Activated T-helper 17 cell treated with anti-CD3 and anti-CD28 coated beads, Interleukin-2, amount 50 U/mL, for 72 hours (primary cell): ENCODE results near the gene TTLL11. TPM values are rescaled to one million over a fixed set of nuclear protein-coding genes. Genes with fewer than 3 reads are reported as not detected.

Experiments
- ATAC-seq: fragments of 150-1000 bp; cut with Tn5 transposase; replicated peaks from 2 replicates; pipeline ENCODE4 v1.10.0; 2021; ENCODE audit warnings: mild to moderate bottlenecking, moderate library complexity
- H3K27ac Mint-ChIP-seq: one replicate; pipeline ENCODE4 v1.8.0; 2022; ENCODE audit warnings: mixed read lengths
- H3K27me3 Mint-ChIP-seq: one replicate; pipeline ENCODE4 v1.8.0; 2022; ENCODE audit warnings: mixed read lengths
- H3K36me3 Mint-ChIP-seq: one replicate; pipeline ENCODE4 v1.8.0; 2022; ENCODE audit warnings: low read depth, mild to moderate bottlenecking, mixed read lengths
- H3K4me1 Mint-ChIP-seq: one replicate; pipeline ENCODE4 v1.8.0; 2022; ENCODE audit warnings: mixed read lengths
- H3K4me3 Mint-ChIP-seq: one replicate; pipeline ENCODE4 v1.8.0; 2022; ENCODE audit warnings: mild to moderate bottlenecking, mixed read lengths
- H3K9me3 Mint-ChIP-seq: one replicate; pipeline ENCODE4 v1.8.0; 2022; ENCODE audit warnings: mixed read lengths
- total RNA-seq, 2 donors: library from RNA; stranded (reverse); gene quantifications; one replicate each; pipeline ENCODE4 v1.2.3, GENCODE V29; 2022

TTLL11 gene
- total RNA-seq, 2 donors from 2014 or later, result 2.6 to 3.9 TPM

DNA sequence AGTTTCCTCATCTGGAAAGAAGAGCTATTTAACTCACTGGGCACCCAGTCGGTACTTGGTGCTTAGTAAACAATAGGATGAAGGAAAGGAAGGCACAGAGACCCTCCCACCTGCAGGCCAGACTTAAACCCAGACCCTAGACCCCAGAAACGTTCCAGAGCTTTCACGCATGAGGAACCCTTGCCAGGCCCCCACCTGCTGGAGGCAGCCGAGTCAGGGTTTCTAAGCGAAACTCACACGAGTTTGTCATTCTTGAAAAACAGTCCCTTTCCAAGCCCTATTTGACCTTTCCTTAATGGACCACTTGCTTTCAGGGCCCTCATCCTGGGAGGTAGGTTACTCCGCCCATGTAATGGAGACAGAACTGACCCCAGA, 35.8 kb upstream of the TTLL11 start:
- peaks cover 22% of the 10 kb centered on the region for H3K27me3 Mint-ChIP-seq
- peaks cover 5% of the 10 kb centered on the region for H3K36me3 Mint-ChIP-seq
- peaks cover 11% of the 10 kb centered on the region for H3K4me1 Mint-ChIP-seq
- no peak for ATAC-seq
- no peak overlapping the region for H3K4me3 Mint-ChIP-seq
- H3K9me3 Mint-ChIP-seq, result no peaks in the 10 kb centered on the region
- H3K27ac Mint-ChIP-seq, result no peak overlapping the region

DNA sequence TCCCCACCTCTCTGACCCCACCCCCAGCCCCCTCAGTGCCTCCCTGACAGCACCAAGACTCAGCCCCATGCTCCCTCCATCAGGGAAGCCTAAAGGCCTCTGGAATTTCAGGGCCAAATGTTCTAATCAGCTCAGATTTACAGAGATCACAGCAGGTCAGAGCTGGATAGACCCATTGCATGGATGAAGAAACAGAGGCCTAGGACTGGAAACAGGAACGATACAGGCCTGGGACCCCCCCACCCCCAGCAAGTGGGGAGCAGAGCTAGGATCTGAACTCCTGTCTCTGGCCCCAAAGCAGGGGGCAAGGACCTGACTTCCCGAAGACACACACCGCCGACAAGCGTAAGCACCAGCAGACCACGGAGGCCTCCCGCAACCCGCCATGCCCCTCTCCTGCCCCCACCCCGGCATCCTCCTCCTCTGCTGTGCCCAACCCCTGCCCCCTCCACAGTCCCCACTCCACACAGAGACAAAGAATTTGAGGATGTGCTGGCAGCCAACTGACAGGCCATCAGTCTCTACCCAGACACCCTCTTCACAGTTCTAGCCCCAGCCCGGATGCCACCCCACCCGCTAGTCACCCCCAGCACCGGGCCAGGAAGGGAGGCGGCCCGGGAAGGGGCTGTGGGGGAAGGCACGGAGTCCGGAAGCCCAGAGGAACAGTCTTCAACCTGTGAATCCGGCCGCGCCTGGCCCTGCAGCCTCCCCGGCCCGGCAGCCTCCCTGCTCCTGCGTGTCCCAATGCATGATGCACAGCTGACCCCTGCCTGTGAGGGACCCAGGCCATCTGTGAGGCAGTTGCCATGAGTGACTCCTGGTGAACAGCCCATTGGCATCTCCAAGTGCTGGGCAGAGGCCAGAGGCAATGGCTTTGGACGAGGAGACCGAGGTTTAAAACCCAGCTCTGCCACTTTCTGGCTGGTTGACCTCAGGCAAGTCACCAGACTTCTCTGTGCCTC, 35.2 kb upstream of the TTLL11 start:
- Mint-ChIP-seq H3K27ac (no peak overlapping the region), H3K36me3 (peaks cover 5% of the 10 kb centered on the region), H3K9me3 (no peaks in the 10 kb centered on the region), H3K4me1 (peaks cover 11% of the 10 kb centered on the region), H3K4me3 (no peak overlapping the region), H3K27me3 (peaks cover 22% of the 10 kb centered on the region)
- ATAC-seq, result no peak

DNA sequence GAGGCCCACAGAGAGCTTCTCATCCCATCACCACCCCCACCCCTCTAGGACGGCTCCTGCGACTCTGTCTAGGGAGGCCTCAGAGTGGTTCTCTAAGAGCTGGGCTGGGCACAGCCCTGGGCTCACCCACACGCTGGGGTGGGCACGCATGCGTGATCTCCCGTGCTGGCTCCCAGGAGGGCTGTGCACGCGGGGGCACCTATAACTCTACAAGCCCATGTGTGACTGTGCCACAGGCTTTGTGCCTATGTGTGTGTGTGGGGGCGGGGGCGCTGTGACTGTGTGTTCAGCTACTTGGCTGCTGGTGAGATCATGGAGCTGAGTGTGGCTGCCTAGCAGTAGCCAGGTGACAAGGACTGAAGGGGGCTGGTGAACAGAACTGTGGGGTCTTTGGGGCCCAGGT, 34.3 kb upstream of the TTLL11 start:
- Mint-ChIP-seq H3K27me3 (peaks cover 22% of the 10 kb centered on the region), H3K9me3 (no peaks in the 10 kb centered on the region), H3K4me3 (no peak overlapping the region), H3K36me3 (peaks cover 5% of the 10 kb centered on the region), H3K4me1 (peaks cover 11% of the 10 kb centered on the region), H3K27ac (no peak overlapping the region)
- ATAC-seq, result no peak

DNA sequence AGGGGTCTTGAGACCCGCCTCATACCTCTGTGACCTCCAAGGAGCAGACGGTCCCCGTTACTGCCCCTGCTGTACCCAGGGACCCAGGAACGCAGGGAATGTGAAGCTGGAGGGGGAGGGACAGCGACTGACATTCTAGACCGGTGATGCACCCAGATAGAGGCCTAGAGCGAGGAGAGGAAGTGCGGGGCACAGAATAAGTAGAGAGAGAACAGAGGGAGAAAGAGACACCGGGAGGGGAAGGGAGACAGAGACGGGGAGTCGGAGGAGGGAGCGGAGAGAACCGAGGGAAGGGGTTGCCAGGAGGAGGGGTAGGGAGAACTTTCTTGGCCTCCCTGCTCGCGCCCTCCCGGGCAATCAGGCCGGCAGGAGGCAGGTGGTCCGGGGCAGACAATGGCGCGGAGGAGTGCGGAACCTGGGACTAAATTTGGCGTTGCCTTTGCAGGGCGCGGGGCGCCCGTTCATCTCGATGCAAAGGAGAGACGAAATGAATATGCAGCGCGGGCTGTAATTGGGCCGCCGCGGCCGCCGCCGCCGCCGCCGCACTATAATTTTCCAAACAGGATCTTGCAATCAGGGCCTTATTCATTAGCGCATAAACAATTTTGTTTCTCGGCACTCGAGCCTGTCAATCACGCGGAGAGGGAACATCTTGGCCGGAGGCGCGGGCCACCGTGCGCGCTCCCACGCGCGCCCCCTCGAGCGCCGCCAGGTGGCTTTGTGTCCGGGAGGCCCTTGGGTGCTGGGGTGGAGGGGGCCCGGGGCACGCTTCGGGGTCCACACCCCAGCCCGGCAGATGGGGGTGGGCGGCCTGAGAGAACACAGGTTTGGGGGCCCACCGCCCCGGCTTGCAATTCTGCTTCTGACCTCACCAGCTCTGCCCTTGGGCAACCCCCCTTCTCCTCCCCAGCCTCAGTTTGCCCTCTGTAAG, 33.5 kb upstream of the TTLL11 start:
- H3K9me3 Mint-ChIP-seq, result no peaks in the 10 kb centered on the region
- H3K4me3 Mint-ChIP-seq, result peak overlapping the region; percentile 55
- ATAC-seq, result no peak
- H3K27me3 Mint-ChIP-seq, result peaks cover 20% of the 10 kb centered on the region
- H3K36me3 Mint-ChIP-seq, result peaks cover 5% of the 10 kb centered on the region
- H3K27ac Mint-ChIP-seq, result no peak overlapping the region
- peaks cover 11% of the 10 kb centered on the region for H3K4me1 Mint-ChIP-seq

DNA sequence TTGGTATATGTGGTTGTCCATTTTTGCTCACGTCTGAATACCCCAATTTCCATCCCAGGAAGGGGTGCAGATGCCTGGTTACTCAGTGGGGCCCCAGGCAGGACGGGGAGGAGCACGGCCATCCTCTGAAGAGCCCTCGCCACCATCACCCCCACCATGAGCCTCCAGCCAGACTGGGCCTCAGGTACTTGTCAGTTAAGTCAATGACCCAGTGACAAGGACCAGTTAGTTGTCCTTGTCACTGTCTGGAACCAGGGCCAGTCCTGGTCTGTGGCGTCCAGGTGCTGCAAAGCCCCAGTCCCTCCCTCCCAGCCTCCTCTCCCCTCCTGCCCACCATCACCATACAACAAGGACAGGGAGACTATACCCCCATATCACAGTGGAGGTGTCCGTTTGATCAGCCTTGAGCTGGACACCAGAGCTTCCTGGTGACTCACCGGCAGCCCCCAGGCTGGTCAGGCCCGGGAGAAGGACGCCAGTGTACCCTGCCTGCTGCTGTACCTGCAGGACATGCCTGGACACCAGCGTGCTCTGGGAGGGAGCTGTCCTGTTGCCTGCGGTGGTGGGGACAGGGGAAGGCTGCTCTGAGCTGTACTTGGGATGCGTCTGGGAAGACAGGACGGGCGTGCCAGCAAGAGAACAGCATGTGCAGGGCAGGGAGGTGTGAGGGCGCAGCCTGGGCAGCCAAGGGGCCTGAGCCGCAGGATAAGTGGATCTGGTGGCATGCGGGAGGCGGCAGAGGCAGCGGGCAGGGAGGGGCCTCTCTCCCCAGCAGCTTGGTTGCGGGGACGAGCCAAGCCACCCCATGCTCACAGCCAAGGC, 32.6 kb upstream of the TTLL11 start:
- H3K4me3 Mint-ChIP-seq, result peak overlapping the region; percentile 55
- H3K27me3 Mint-ChIP-seq, result peaks cover 20% of the 10 kb centered on the region
- peak; percentile 3 for ATAC-seq
- no peaks in the 10 kb centered on the region for H3K9me3 Mint-ChIP-seq
- H3K27ac Mint-ChIP-seq, result no peak overlapping the region
- H3K4me1 Mint-ChIP-seq, result peaks cover 11% of the 10 kb centered on the region
- peaks cover 5% of the 10 kb centered on the region for H3K36me3 Mint-ChIP-seq

DNA sequence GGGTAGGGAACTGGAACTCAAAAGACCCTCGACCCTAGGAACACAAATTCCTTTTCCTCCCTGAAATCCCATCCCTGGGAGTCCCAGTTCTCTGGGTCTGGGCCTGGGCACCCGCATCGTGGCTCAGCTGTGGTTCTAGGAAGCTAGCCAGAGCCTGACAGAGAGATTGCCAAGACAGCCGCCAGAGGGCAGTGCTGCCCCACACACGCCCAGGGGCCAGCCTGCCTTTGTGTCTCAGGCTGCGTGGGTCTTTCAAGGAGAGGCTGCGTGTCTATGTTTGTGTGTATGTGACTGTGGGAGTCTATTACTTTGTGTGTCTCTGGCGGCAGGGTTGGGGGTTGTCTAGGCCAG, 32.0 kb upstream of the TTLL11 start:
- peaks cover 5% of the 10 kb centered on the region for H3K36me3 Mint-ChIP-seq
- peak; percentile 85 for ATAC-seq
- peak overlapping the region; percentile 37 for H3K27ac Mint-ChIP-seq
- peaks cover 20% of the 10 kb centered on the region for H3K27me3 Mint-ChIP-seq
- H3K9me3 Mint-ChIP-seq, result no peaks in the 10 kb centered on the region
- H3K4me3 Mint-ChIP-seq, result peak overlapping the region; percentile 55
- H3K4me1 Mint-ChIP-seq, result peaks cover 11% of the 10 kb centered on the region

DNA sequence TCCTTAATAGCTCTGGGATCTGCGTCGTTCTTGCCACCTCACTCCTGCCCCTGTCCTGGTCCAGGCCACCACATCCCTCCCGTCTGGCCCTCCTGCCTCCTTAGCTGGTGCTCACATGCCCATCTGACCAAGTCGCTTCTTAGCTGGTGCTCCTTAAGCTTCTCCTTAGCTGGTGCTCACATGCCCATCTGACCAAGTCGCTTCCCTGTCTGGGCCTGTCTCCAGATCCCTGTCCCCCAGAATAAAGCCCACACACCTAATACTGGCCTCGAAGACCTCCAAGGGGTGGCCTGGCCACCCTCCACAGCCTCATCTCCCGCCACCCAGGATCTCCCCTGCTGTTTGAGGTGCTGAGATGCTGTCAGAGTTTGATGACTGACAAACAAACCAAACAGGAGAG, 31.4 kb upstream of the TTLL11 start:
- peaks cover 20% of the 10 kb centered on the region for H3K27me3 Mint-ChIP-seq
- peaks cover 11% of the 10 kb centered on the region for H3K4me1 Mint-ChIP-seq
- H3K36me3 Mint-ChIP-seq, result peaks cover 5% of the 10 kb centered on the region
- H3K9me3 Mint-ChIP-seq, result no peaks in the 10 kb centered on the region
- H3K4me3 Mint-ChIP-seq, result no peak overlapping the region
- ATAC-seq, result no peak
- peak overlapping the region; percentile 37 for H3K27ac Mint-ChIP-seq

DNA sequence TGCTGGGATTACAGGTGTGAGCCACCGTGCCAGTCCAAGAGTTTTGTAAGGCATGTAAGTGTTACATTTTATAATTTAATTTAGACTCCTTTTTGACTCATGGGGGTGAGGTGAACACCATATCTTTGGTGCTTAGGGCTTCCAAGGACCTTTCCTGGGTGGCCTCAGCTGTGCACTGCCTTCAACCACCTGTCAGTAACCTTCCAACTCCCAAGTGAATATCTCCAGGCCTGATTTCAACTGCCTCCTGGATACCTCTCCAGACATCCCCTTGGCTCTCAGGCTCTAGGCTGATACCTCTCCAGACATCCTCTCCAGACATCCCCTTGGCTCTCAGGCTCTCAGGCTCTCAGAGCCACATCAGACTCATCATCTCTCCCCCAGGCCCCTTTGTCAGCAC, 30.9 kb upstream of the TTLL11 start:
- Mint-ChIP-seq H3K36me3 (peaks cover 5% of the 10 kb centered on the region), H3K9me3 (no peaks in the 10 kb centered on the region)

DNA sequence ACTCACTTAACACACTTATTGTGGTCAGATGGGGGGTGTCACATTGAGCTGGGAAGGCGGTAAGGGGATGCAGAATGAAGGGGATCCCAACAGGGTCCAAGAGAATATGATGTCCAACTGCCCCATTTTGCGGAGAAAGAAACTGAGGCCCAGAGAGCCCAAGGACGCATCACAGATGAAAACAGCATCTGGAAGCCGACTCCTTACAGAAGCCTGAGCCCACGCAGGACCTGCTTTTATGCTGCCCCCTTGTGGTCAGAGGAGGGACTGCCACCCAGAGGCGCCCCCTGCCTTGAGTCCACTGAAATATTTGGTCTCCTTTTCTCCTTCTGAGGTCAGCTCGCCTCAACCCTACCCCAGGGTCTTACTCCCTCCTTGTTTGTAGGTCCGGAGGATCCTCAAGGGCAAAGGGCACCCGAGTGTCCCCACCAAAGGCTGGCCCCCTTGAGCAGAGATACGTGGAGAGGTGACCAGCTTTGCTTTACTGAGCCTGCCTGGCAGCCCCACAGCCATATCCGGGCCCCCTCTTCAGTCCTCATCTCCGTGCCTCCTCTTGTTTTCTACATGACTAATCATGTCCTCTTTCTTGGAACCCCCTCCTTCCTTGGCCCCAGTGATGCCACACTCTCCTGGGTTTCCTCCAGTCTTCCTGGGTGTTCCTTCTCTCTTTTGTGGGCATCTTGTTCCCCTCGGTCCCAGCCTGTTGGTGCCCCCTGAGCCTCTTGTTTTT, 30.0 kb upstream of the TTLL11 start:
- Mint-ChIP-seq H3K36me3 (peaks cover 5% of the 10 kb centered on the region), H3K27me3 (peaks cover 20% of the 10 kb centered on the region), H3K4me1 (peaks cover 11% of the 10 kb centered on the region), H3K9me3 (no peaks in the 10 kb centered on the region), H3K4me3 (no peak overlapping the region), H3K27ac (no peak overlapping the region)
- peak; percentile 59 for ATAC-seq

More for the DNA sequence above, 30.9 kb upstream of the TTLL11 start:
- Mint-ChIP-seq H3K4me1 (peaks cover 11% of the 10 kb centered on the region), H3K27me3 (peaks cover 20% of the 10 kb centered on the region), H3K4me3 (no peak overlapping the region), H3K27ac (peak overlapping the region; percentile 37)
- no peak for ATAC-seq

DNA sequence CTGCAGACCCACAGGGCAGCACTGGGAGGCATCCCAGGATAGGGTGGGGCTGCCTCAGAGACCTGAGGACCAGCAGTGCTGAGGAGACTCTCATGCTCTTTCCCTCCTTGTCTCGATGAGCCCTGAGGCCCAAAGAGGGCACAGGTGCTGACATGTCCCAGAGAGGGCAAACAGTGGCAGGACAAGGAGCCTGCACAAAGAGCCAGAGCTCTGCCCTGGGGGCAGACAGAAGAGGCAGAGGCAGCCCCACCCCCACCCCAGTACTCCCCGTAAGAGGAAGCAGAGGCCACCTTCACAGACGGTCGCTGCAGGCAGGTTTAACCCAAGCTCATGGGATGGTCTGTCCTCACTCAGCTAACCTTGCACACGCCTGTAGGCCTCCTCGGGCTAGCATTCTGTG, 29.4 kb upstream of the TTLL11 start:
- Mint-ChIP-seq H3K4me1 (peaks cover 11% of the 10 kb centered on the region), H3K4me3 (no peak overlapping the region), H3K9me3 (no peaks in the 10 kb centered on the region), H3K27ac (no peak overlapping the region), H3K36me3 (peaks cover 5% of the 10 kb centered on the region), H3K27me3 (peaks cover 20% of the 10 kb centered on the region)
- no peak for ATAC-seq

DNA sequence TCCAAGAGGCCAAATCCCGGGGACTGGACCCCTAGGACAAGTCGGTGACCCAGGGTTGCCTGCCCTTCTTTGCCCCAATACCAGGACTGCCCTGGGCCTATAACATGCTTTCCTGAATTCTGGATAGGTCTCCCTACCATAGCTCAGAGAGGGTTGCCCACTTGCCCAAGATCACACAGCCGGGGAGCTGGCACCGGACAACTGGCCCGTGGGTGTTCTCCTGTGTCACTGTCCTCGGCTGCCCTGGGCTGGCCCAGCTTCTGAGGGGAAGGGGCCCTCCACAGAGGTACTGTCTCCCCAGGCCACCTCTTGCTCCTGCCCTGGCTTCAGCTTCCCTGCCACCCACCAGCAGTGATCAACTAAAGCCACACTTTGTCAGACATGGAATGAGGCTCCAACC, 28.8 kb upstream of the TTLL11 start:
- Mint-ChIP-seq H3K27me3 (peaks cover 20% of the 10 kb centered on the region), H3K9me3 (no peaks in the 10 kb centered on the region), H3K4me1 (peaks cover 11% of the 10 kb centered on the region), H3K36me3 (peaks cover 5% of the 10 kb centered on the region), H3K4me3 (no peak overlapping the region), H3K27ac (no peak overlapping the region)
- no peak for ATAC-seq

DNA sequence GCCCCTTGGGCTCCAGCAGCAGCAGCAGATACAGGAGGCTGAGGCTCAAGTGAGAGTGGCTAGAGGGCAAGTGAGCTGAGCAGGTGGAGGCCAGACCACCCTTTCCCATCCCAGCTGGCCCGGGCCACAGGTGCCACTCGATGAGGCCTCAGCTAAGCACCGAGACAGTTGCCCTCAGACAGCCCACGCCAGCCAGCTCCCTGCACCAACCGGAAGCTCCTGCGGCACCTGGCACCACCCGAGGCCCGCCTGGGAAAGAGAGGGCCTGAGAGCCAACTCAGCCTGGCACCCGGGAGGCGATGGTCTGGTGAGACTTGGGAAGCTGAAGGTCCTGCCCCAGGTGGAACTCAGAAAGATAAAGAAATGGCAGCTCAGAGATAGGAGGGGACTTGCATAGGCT, 28.3 kb upstream of the TTLL11 start:
- H3K4me1 Mint-ChIP-seq, result peaks cover 9% of the 10 kb centered on the region

DNA sequence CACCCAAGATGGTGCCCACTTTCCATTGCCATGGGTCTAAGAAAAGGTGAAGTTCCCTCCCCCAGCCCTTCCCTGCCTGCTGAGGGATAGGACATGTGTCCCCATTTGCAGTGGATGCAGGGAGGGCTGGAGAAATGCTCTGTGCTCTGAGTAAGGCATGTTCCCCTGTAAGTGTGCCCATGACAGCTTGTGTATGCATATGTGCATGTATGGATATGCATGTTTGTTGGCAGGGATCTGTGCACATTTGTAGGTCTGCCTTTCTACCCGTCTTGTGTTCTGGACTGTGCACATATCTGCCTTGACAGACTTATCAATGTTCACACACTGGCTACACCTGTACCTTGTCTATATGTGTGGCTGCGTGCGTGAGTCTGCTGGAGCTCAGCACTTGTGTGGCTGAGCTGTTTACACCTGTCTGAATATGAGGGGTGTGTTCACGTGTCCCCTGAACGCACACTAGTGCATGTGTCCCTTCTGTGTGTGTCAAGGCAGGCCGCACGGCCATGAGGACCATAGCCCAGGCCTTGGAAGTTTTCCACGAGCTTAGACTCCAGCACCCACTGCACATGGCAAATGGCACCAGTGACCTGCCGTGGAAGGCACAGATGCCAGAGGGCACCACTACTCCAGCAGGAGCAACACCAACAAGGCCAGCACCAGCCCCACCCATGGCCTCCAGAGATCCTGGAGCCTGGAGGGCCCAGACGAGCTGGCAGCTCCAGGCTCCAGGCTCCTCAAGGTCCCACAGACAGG, 27.4 kb upstream of the TTLL11 start:
- Mint-ChIP-seq H3K4me3 (no peak overlapping the region), H3K27ac (no peak overlapping the region), H3K36me3 (peaks cover 5% of the 10 kb centered on the region), H3K4me1 (peaks cover 6% of the 10 kb centered on the region), H3K9me3 (no peaks in the 10 kb centered on the region), H3K27me3 (peaks cover 14% of the 10 kb centered on the region)
- ATAC-seq, result no peak

More for the DNA sequence above, 28.3 kb upstream of the TTLL11 start:
- Mint-ChIP-seq H3K4me3 (no peak overlapping the region), H3K27ac (no peak overlapping the region), H3K9me3 (no peaks in the 10 kb centered on the region), H3K36me3 (peaks cover 5% of the 10 kb centered on the region), H3K27me3 (peaks cover 18% of the 10 kb centered on the region)
- no peak for ATAC-seq
